ENCODE measurements around the gene TSPAN11. TPM values are rescaled to one million over a fixed set of nuclear protein-coding genes. Genes with fewer than 3 reads are reported as not detected.

TSPAN11 gene
- total and polyA plus RNA-seq, 9 donors = 0.33 to 2.8 (median 1.5) TPM

GRCh38 chr12:31002361-31002725 lies 75.8 kb downstream of the TSPAN11 start:
- DNase-seq = no peak
- intact Hi-C loops (cut with DNase I) = no loop called here
- Histone ChIP-seq H3K4me3 (no peak overlapping the region), H3K27ac (no peak overlapping the region), H3K27me3 (no peaks in the 10 kb centered on the region), H3K9me3 (no peaks in the 10 kb centered on the region), H3K36me3 (no peaks in the 10 kb centered on the region), H3K4me1 (ENCODE audit: insufficient read depth) (no peaks in the 10 kb centered on the region)
- no peak for TF ChIP-seq CTCF (IDR thresholded peaks at IDR 0.05)
- no peak for TF ChIP-seq EP300 (IDR thresholded peaks at IDR 0.05)
- TF ChIP-seq POLR2A (IDR thresholded peaks at IDR 0.05) = no peak
- 80 to 95% (median 87%) methylated on average over 4 to 5 of the region's 5 CpGs for WGBS, 3 donors

- no peaks in the 10 kb centered on the region for H3K36me3 ChIP-seq
- DNase-seq = peak in 1 of 5 donors; percentile 12
- WGBS, 3 donors = 69 to 100% (median 92%) methylated on average over 1 of the region's 1 CpG
- no peak overlapping the region for H3K4me3 ChIP-seq
- H3K9me3 ChIP-seq = no peaks in the 10 kb centered on the region
- intact Hi-C loops (cut with DNase I) = no loop called here
- no peak overlapping the region for H3K27ac ChIP-seq
- TF ChIP-seq CTCF (IDR thresholded peaks at IDR 0.05) = no peak
- TF ChIP-seq EP300 (IDR thresholded peaks at IDR 0.05) = no peak
- TF ChIP-seq POLR2A (IDR thresholded peaks at IDR 0.05) = no peak
- H3K27me3 ChIP-seq = no peaks in the 10 kb centered on the region
- H3K4me1 ChIP-seq (ENCODE audit: insufficient read depth) = no peaks in the 10 kb centered on the region
Measured at GRCh38 chr12:31002999-31003398, 76.5 kb downstream of the TSPAN11 start.

GRCh38 chr12:31003861-31004640 lies 77.5 kb downstream of the TSPAN11 start:
- TF ChIP-seq POLR2A (IDR thresholded peaks at IDR 0.05) (no peak), EP300 (IDR thresholded peaks at IDR 0.05) (no peak), CTCF (IDR thresholded peaks at IDR 0.05) (no peak)
- intact Hi-C loops (cut with DNase I) = no loop called here
- WGBS, 3 donors = 92 to 95% (median 94%) methylated on average over 7 of the region's 7 CpGs

GRCh38 chr12:31004666-31005065 lies 78.1 kb downstream of the TSPAN11 start:
- H3K4me3 ChIP-seq = no peak overlapping the region
- H3K27me3 ChIP-seq = no peaks in the 10 kb centered on the region
- intact Hi-C loops (cut with DNase I) = no loop called here
- 91 to 92% (median 92%) methylated on average over 5 of the region's 5 CpGs for WGBS, 3 donors
- TF ChIP-seq POLR2A (IDR thresholded peaks at IDR 0.05) (no peak), EP300 (IDR thresholded peaks at IDR 0.05) (no peak), CTCF (IDR thresholded peaks at IDR 0.05) (no peak)
- H3K27ac ChIP-seq = no peak overlapping the region
- H3K9me3 ChIP-seq = no peaks in the 10 kb centered on the region
- H3K36me3 ChIP-seq = no peaks in the 10 kb centered on the region
- peak in 1 of 5 donors; percentile 8 for DNase-seq
- H3K4me1 ChIP-seq (ENCODE audit: insufficient read depth) = no peaks in the 10 kb centered on the region

More at GRCh38 chr12:31003861-31004640, 77.5 kb downstream of the TSPAN11 start:
- no peak overlapping the region for H3K27ac ChIP-seq
- H3K4me1 ChIP-seq (ENCODE audit: insufficient read depth) = no peaks in the 10 kb centered on the region
- H3K36me3 ChIP-seq = no peaks in the 10 kb centered on the region
- no peaks in the 10 kb centered on the region for H3K27me3 ChIP-seq
- H3K4me3 ChIP-seq = no peak overlapping the region
- peak in 1 of 5 donors; percentile 4 for DNase-seq
- no peaks in the 10 kb centered on the region for H3K9me3 ChIP-seq

Measured in ovary (tissue), 9 donors.